OCI-LY3 (cell line): ENCODE measurements around the gene COL20A1.

Experiments used
- EZH2phosphoT487 ChIP-seq: fragments of 200-600 bp; shearing (Covaris generic); IDR thresholded peaks from 2 replicates; pipeline ENCODE4 v1.6.1; 2018; ENCODE audit warnings: antibody characterized with exemption, mixed run types, low read depth
- TF ChIP-seq, protein P1 (sequence below): fragments of 200-600, 300-600 bp; sonication (generic); IDR thresholded peaks from 2 replicates; pipeline ENCODE4 v1.5.1; 2014; ENCODE audit warnings: antibody characterized with exemption, low read length, low read depth

DNA sequence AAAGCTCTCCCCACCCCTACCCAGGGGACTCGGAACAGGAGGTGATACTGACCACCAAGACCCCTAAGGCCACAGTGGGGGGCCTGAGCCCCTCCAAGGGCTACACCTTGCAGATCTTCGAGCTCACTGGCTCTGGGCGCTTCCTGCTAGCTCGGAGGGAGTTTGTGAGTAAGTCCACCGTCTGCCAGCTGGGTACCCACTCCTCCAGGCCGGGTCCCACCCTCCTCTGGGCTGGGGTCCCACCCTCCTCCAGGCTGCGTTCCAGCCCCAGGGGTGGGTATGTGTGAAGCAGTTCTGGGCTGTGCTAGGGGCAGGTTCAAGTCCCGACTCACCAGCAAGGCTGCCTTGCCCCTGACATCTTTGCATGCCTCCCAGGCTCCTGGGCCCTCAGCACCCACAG, 12.4 kb downstream of the COL20A1 start:
- TF ChIP-seq, protein P1, sequence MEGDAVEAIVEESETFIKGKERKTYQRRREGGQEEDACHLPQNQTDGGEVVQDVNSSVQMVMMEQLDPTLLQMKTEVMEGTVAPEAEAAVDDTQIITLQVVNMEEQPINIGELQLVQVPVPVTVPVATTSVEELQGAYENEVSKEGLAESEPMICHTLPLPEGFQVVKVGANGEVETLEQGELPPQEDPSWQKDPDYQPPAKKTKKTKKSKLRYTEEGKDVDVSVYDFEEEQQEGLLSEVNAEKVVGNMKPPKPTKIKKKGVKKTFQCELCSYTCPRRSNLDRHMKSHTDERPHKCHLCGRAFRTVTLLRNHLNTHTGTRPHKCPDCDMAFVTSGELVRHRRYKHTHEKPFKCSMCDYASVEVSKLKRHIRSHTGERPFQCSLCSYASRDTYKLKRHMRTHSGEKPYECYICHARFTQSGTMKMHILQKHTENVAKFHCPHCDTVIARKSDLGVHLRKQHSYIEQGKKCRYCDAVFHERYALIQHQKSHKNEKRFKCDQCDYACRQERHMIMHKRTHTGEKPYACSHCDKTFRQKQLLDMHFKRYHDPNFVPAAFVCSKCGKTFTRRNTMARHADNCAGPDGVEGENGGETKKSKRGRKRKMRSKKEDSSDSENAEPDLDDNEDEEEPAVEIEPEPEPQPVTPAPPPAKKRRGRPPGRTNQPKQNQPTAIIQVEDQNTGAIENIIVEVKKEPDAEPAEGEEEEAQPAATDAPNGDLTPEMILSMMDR: no peak
- TF ChIP-seq EZH2phosphoT487: no peak
